ENCODE measurements around the gene IVNS1ABP. TPM values are rescaled to one million over a fixed set of nuclear protein-coding genes. Genes with fewer than 3 reads are reported as not detected.
A peak's percentile ranks its signal among the peaks of the same experiment; 100 is the strongest.

Gene IVNS1ABP
- total and polyA plus RNA-seq, 10 of the 15 experiments (the other 5 are each of a cell fraction or from before 2014, with no cell fraction given): 19.2 to 154 (median 43.9) TPM

DNA sequence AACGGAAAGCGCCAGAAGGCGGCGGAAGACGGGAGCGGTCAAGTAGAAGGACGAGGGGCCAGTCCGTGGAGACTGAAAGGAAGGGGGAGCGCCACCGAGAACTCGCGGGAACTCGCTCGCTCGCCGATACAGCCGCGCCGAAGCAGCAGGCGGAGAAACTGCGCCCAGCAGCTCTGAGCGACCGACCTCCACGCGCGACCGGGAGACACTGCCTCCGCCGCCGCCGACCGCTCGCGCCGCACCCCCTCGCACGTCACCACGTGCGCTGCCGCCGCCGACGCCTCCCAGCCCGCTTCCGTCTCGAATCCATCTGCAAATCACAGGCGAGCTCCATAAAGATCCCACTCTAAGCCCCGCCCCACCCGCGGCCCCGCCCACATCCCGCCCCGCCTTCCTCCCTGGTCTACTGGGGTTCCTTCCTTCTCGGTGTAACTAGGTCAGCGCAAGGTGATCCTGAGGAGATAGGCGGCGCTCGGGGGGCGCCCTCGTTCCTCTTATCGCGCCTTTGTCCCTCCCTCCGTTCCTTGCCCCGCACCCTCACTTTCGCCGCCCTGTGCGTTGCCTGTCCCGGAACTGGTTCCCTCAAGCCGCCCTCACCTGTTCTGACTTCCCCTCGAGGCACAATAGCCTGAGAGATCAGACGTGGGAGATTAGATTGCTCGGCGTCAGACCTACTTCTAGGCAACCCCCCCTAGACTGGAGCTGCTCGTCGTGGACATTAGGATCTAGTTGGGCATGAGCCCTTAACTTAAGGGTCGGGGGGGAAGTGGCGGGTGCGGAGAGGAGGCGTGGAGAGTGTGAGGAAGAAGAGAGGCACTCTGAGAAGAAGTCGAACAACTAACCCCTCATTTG lies at the start of gene IVNS1ABP (continued):
- TF ChIP-seq, protein P1, sequence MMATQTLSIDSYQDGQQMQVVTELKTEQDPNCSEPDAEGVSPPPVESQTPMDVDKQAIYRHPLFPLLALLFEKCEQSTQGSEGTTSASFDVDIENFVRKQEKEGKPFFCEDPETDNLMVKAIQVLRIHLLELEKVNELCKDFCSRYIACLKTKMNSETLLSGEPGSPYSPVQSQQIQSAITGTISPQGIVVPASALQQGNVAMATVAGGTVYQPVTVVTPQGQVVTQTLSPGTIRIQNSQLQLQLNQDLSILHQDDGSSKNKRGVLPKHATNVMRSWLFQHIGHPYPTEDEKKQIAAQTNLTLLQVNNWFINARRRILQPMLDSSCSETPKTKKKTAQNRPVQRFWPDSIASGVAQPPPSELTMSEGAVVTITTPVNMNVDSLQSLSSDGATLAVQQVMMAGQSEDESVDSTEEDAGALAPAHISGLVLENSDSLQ (IDR thresholded peaks at IDR 0.05): peak; percentile 46
- TF ChIP-seq EZH2 (IDR thresholded peaks at IDR 0.05; ENCODE audit: borderline replicate concordance, control insufficient read depth, low read depth, low read length) (no peak), TBL1XR1 (IDR thresholded peaks at IDR 0.05; ENCODE audit: low read depth, low read length) (no peak; the same call in 1 of the 2 replicates), PAX8 (IDR thresholded peaks at IDR 0.05) (no peak), MLLT1 (IDR thresholded peaks at IDR 0.05) (peak; percentile 93), RFX5 (IDR thresholded peaks at IDR 0.05; ENCODE audit: low read depth, low read length) (peak; percentile 61; the same call in 1 of the 2 replicates), SMC3 (IDR thresholded peaks at IDR 0.05; ENCODE audit: borderline replicate concordance, low read length) (peak; percentile 58; the same call in 1 of the 2 replicates), ZNF274 (IDR thresholded peaks at IDR 0.05; ENCODE audit: insufficient read depth, insufficient read length) (no peak), POU2F2 (IDR thresholded peaks at IDR 0.05; ENCODE audit: borderline replicate concordance, low read depth, low read length) (peak; percentile 79; the same call in 2 of the 3 replicates), SIX5 (IDR thresholded peaks at IDR 0.05; ENCODE audit: low read depth, low read length, severe bottlenecking) (no peak), SKIL (IDR thresholded peaks at IDR 0.05; ENCODE audit: low read depth, poor library complexity, severe bottlenecking) (no peak), RAD21 (IDR thresholded peaks at IDR 0.05; ENCODE audit: insufficient read depth, low read depth, low read length) (peak; percentile 70), POLR2A (IDR thresholded peaks at IDR 0.05; ENCODE audit: low read depth, low read length) (peak; percentile 100), CREB1 (IDR thresholded peaks at IDR 0.05; ENCODE audit: low read depth) (peak; percentile 86), LARP7 (IDR thresholded peaks at IDR 0.05) (peak; percentile 86), PAX5 (IDR thresholded peaks at IDR 0.05; ENCODE audit: borderline replicate concordance, low read depth, low read length) (0 out of 2 replicates have a peak, but pooled peaks have one; percentile 37), PML (IDR thresholded peaks at IDR 0.05; ENCODE audit: low read length) (peak; percentile 62)
- TF ChIP-seq, protein P2, sequence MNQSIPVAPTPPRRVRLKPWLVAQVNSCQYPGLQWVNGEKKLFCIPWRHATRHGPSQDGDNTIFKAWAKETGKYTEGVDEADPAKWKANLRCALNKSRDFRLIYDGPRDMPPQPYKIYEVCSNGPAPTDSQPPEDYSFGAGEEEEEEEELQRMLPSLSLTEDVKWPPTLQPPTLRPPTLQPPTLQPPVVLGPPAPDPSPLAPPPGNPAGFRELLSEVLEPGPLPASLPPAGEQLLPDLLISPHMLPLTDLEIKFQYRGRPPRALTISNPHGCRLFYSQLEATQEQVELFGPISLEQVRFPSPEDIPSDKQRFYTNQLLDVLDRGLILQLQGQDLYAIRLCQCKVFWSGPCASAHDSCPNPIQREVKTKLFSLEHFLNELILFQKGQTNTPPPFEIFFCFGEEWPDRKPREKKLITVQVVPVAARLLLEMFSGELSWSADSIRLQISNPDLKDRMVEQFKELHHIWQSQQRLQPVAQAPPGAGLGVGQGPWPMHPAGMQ (IDR thresholded peaks at IDR 0.05; ENCODE audit: borderline replicate concordance): no peak
- TF ChIP-seq, protein P3, sequence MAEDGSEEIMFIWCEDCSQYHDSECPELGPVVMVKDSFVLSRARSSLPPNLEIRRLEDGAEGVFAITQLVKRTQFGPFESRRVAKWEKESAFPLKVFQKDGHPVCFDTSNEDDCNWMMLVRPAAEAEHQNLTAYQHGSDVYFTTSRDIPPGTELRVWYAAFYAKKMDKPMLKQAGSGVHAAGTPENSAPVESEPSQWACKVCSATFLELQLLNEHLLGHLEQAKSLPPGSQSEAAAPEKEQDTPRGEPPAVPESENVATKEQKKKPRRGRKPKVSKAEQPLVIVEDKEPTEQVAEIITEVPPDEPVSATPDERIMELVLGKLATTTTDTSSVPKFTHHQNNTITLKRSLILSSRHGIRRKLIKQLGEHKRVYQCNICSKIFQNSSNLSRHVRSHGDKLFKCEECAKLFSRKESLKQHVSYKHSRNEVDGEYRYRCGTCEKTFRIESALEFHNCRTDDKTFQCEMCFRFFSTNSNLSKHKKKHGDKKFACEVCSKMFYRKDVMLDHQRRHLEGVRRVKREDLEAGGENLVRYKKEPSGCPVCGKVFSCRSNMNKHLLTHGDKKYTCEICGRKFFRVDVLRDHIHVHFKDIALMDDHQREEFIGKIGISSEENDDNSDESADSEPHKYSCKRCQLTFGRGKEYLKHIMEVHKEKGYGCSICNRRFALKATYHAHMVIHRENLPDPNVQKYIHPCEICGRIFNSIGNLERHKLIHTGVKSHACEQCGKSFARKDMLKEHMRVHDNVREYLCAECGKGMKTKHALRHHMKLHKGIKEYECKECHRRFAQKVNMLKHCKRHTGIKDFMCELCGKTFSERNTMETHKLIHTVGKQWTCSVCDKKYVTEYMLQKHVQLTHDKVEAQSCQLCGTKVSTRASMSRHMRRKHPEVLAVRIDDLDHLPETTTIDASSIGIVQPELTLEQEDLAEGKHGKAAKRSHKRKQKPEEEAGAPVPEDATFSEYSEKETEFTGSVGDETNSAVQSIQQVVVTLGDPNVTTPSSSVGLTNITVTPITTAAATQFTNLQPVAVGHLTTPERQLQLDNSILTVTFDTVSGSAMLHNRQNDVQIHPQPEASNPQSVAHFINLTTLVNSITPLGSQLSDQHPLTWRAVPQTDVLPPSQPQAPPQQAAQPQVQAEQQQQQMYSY (CRISPR knock-in tag; IDR thresholded peaks at IDR 0.05): no peak

Data from GM12878 (cell line).